Stomach (tissue), 9 donors: ENCODE data around the gene MACROD1. TPM values are rescaled to one million over a fixed set of nuclear protein-coding genes. Genes with fewer than 3 reads are reported as not detected.

Source experiments
- DNase-seq, 2 donors: peaks; one replicate each; pipeline versions ENCODE4 v3.0.0 to v3.0.0-alpha.2; 2013 to 2019
- H3K27ac ChIP-seq, 5 donors: fragments of 200-600 bp in 4 of 5; sonication (generic) in 4 of 5; one replicate each; pipeline ENCODE4 v1.5.1; 2013 to 2019; ENCODE audit warnings: mild to moderate bottlenecking in 1 of 5, moderate library complexity in 1 of 5
- H3K27me3 ChIP-seq, 3 donors: fragments of 200-600 bp; sonication (generic); one replicate each; pipeline ENCODE4 v1.5.1; 2017 to 2019; ENCODE audit warnings: mixed run types in 1 of 3
- H3K36me3 ChIP-seq, 4 donors: fragments of 200-600 bp; sonication (generic); 1 replicate in 3 of 4; 2 replicates in 1 of 4; pipeline ENCODE4 v1.5.1; 2016 to 2019
- H3K4me1 ChIP-seq, 4 donors: fragments of 200-600 bp; sonication (generic); one replicate each; pipeline ENCODE4 v1.5.1; 2016 to 2019
- H3K4me3 ChIP-seq, 4 donors: fragments of 200-600 bp; sonication (generic) in 3 of 4; one replicate each; pipeline ENCODE4 v1.5.1; 2016 to 2019; ENCODE audit warnings: mild to moderate bottlenecking in 1 of 4
- H3K9me3 ChIP-seq, 4 donors: fragments of 200-600 bp; sonication (generic); one replicate each; pipeline ENCODE4 v1.5.1; 2016 to 2019
- CTCF ChIP-seq, 7 experiments: fragments of 450-650 bp in 4 of 7; fragments of 200-600 bp in 3 of 7; sonication (generic) in 3 of 7; IDR thresholded peaks; one replicate each; pipeline ENCODE4 v1.5.1; 2016 to 2019; ENCODE audit warnings: antibody characterized with exemption in 7 of 7, control low read depth in 2 of 7, mild to moderate bottlenecking in 1 of 7
- EP300 ChIP-seq: sonication (generic); formaldehyde crosslinking; IDR thresholded peaks from one replicate; pipeline ENCODE4 v1.6.1; 2017; ENCODE audit warnings: antibody characterized with exemption
- POLR2A ChIP-seq, 4 donors: fragments of 450-650 bp; IDR thresholded peaks; one replicate each; pipeline ENCODE4 v1.6.1; 2016; ENCODE audit warnings: antibody characterized with exemption in 4 of 4, control low read depth in 2 of 4, mild to moderate bottlenecking in 1 of 4, moderate library complexity in 1 of 4
- POLR2AphosphoS5 ChIP-seq, 3 donors: sonication (generic); formaldehyde crosslinking; IDR thresholded peaks; one replicate each; pipeline ENCODE4 v1.6.1; 2016; ENCODE audit warnings: antibody characterized with exemption in 3 of 3
- WGBS, 5 donors: extraction: QIAGEN DNeasy Blood & Tissue Kit in 3 of 5; methylation state at CpG; one replicate each; pipeline versions ENCODE4 v1.1.5 to v1.1.7; 2013 to 2018; 5-methylcytosine and 5-hydroxymethylcytosine counted together
- intact Hi-C: fragments of 100-400 bp; cut with DNase I; formaldehyde crosslinking; loops from one replicate; pipeline ENCODE4 v1.15.1; 2023; ENCODE audit warnings: low total_unique reads
- polyA plus RNA-seq, 3 donors: library from polyadenylated mRNA; stranded (reverse); fragments of 200-250 nt; gene quantifications; one replicate each; pipeline ENCODE4 v1.2.3, GENCODE V29; 2013
- total RNA-seq, 5 donors: library from RNA; depleted of rRNA; stranded (reverse); fragments of >200 nt; gene quantifications; one replicate each; pipeline versions ENCODE4 v1.1.0 to v1.2.3, GENCODE V29; 2014 to 2016
- donor health status: healthy with polysubstance abuse.
- donor health status: Bipolar disorder and iron deficiency.
- donor health status: healthy.

Gene MACROD1
- total and polyA plus RNA-seq, 8 donors, result 18.0 to 283 (median 47.4) TPM

GRCh38 chr11:64121663-64122410 is 44.1 kb downstream of the MACROD1 start:
- Histone ChIP-seq H3K9me3 (no peaks in the 10 kb centered on the region), H3K36me3 (peaks cover 0 to 9% (median 3%) of the 10 kb centered on the region in 4 donors), H3K27ac (peak overlapping the region in 1 of 5 donors; percentile 17), H3K4me3 (no peak overlapping the region), H3K4me1 (peaks cover 9 to 26% (median 14%) of the 10 kb centered on the region in 4 donors), H3K27me3 (no peaks in the 10 kb centered on the region)
- no peak for TF ChIP-seq EP300
- no peak for TF ChIP-seq CTCF (IDR thresholded peaks at IDR 0.05)
- no peak for TF ChIP-seq POLR2AphosphoS5 (IDR thresholded peaks at IDR 0.05)
- no peak for TF ChIP-seq POLR2A (IDR thresholded peaks at IDR 0.05)
- DNase-seq, result no peak
- WGBS, 5 donors, result 70 to 90% (median 82%) methylated on average over 18 to 19 of the region's 19 CpGs
- intact Hi-C loops, result no loop called here

GRCh38 chr11:64120951-64121569 is 44.9 kb downstream of the MACROD1 start:
- Histone ChIP-seq H3K4me3 (no peak overlapping the region), H3K36me3 (peaks cover 0 to 17% (median 7%) of the 10 kb centered on the region in 4 donors), H3K4me1 (peaks cover 9 to 26% (median 14%) of the 10 kb centered on the region in 4 donors), H3K27ac (peak overlapping the region in 1 of 5 donors; percentile 17), H3K27me3 (no peaks in the 10 kb centered on the region), H3K9me3 (no peaks in the 10 kb centered on the region)
- DNase-seq, result peak in 1 of 2 donors; percentile 77
- intact Hi-C loops, result no loop called here
- TF ChIP-seq POLR2A (IDR thresholded peaks at IDR 0.05), result no peak
- TF ChIP-seq POLR2AphosphoS5 (IDR thresholded peaks at IDR 0.05), result no peak
- no peak for TF ChIP-seq CTCF (IDR thresholded peaks at IDR 0.05)
- no peak for TF ChIP-seq EP300
- 70 to 92% (median 81%) methylated on average over 11 to 13 of the region's 13 CpGs for WGBS, 5 donors

GRCh38 chr11:64119700-64120099 is 46.2 kb downstream of the MACROD1 start:
- Histone ChIP-seq H3K4me1 (peaks cover 9 to 26% (median 14%) of the 10 kb centered on the region in 4 donors), H3K4me3 (no peak overlapping the region), H3K9me3 (no peaks in the 10 kb centered on the region), H3K27ac (no peak overlapping the region), H3K27me3 (no peaks in the 10 kb centered on the region), H3K36me3 (peaks cover 0 to 19% (median 7%) of the 10 kb centered on the region in 4 donors)
- DNase-seq, result no peak
- 92 to 97% (median 93%) methylated on average over 18 of the region's 18 CpGs for WGBS, 5 donors
- intact Hi-C loops, result no loop called here
- TF ChIP-seq EP300, result no peak
- no peak for TF ChIP-seq POLR2A (IDR thresholded peaks at IDR 0.05)
- TF ChIP-seq CTCF (IDR thresholded peaks at IDR 0.05), result no peak
- TF ChIP-seq POLR2AphosphoS5 (IDR thresholded peaks at IDR 0.05), result no peak

GRCh38 chr11:64118876-64119665 is 46.8 kb downstream of the MACROD1 start:
- no peak overlapping the region for H3K4me3 ChIP-seq
- 86 to 88% (median 87%) methylated on average over 19 of the region's 19 CpGs for WGBS, 5 donors

More at GRCh38 chr11:64118876-64119665, 46.8 kb downstream of the MACROD1 start:
- TF ChIP-seq POLR2AphosphoS5 (IDR thresholded peaks at IDR 0.05) (no peak), EP300 (no peak), CTCF (IDR thresholded peaks at IDR 0.05) (no peak), POLR2A (IDR thresholded peaks at IDR 0.05) (no peak)
- H3K9me3 ChIP-seq, result no peaks in the 10 kb centered on the region
- H3K27ac ChIP-seq, result no peak overlapping the region
- H3K4me1 ChIP-seq, result peaks cover 9 to 26% (median 14%) of the 10 kb centered on the region in 4 donors
- DNase-seq, result no peak
- H3K27me3 ChIP-seq, result no peaks in the 10 kb centered on the region
- intact Hi-C loops, result no loop called here
- H3K36me3 ChIP-seq, result peaks cover 0 to 19% (median 7%) of the 10 kb centered on the region in 4 donors
